HG02970 (cell line): ENCODE measurements around the gene CARS2.
"Not testable (repeated sequence)": the region's sequence is repeated elsewhere in the genome, so short reads cannot be mapped to it uniquely, and the experiment has no call there.

Source experiments
- ATAC-seq: cut with Tn5 transposase; IDR thresholded peaks from one replicate; pipeline ENCODE4 v1.9.1; 2021; ENCODE audit warnings: mild to moderate bottlenecking, moderate library complexity, moderate number of reproducible peaks; ENCODE audit not compliant: unreplicated experiment, low FRiP score

CARS2 gene

GRCh38 chr13:110684388-110685056 is 21.4 kb downstream of the CARS2 start:
- no peak for ATAC-seq

- ATAC-seq: no peak
Observed at GRCh38 chr13:110683921-110684320, 22.0 kb downstream of the CARS2 start.

- no peak for ATAC-seq
Observed at GRCh38 chr13:110683203-110683883, 22.6 kb downstream of the CARS2 start.

- no peak for ATAC-seq
Observed at GRCh38 chr13:110682746-110683145, 23.2 kb downstream of the CARS2 start.

GRCh38 chr13:110681868-110682550 is 23.9 kb downstream of the CARS2 start:
- ATAC-seq: no peak

- no peak for ATAC-seq
Observed at GRCh38 chr13:110680852-110681251, 25.1 kb downstream of the CARS2 start.

GRCh38 chr13:110677731-110678545 is 28.0 kb downstream of the CARS2 start:
- no peak for ATAC-seq

GRCh38 chr13:110676595-110677587 is 29.0 kb downstream of the CARS2 start:
- ATAC-seq: peak; percentile 45

- not testable (repeated sequence) for ATAC-seq
Observed at GRCh38 chr13:110669814-110670213, 36.1 kb downstream of the CARS2 start.

- no peak for ATAC-seq
Observed at GRCh38 chr13:110669036-110669435, 36.9 kb downstream of the CARS2 start.

- ATAC-seq: no peak
Observed at GRCh38 chr13:110666255-110666533, 39.7 kb downstream of the CARS2 start.

GRCh38 chr13:110665491-110666254 is 40.2 kb downstream of the CARS2 start:
- no peak for ATAC-seq

GRCh38 chr13:110664673-110665072 is 41.2 kb downstream of the CARS2 start:
- ATAC-seq: no peak

- no peak for ATAC-seq
Observed at GRCh38 chr13:110664041-110664440, 41.9 kb downstream of the CARS2 start.

- no peak for ATAC-seq
Observed at GRCh38 chr13:110663491-110663890, 42.4 kb downstream of the CARS2 start.

GRCh38 chr13:110662777-110663443 is 43.0 kb downstream of the CARS2 start:
- ATAC-seq: no peak

- ATAC-seq: no peak
Observed at GRCh38 chr13:110662091-110662490, 43.8 kb downstream of the CARS2 start.

- no peak for ATAC-seq
Observed at GRCh38 chr13:110661256-110661655, 44.7 kb downstream of the CARS2 start.
